PC-3 (cell line): ENCODE data around the gene PRPF4.

Experiments used
- EZH2 ChIP-seq: fragments of 300-600 bp; sonication (generic); IDR thresholded peaks from one replicate; pipeline ENCODE4 v1.6.1; 2017; ENCODE audit warnings: antibody characterized with exemption, mild to moderate bottlenecking, low read length; ENCODE audit not compliant: unreplicated experiment
- EZH2phosphoT487 ChIP-seq: fragments of 300-600 bp; sonication (generic); IDR thresholded peaks from 2 replicates; pipeline ENCODE4 v1.6.1; 2018; ENCODE audit warnings: mild to moderate bottlenecking, antibody characterized with exemption, low read length, borderline replicate concordance
- TF ChIP-seq, protein P1 (sequence below): fragments of 300-600 bp; sonication (generic); conservative IDR thresholded peaks from 2 replicates; pipeline ENCODE4 v1.5.1; 2017; ENCODE audit warnings: antibody characterized with exemption, low read depth, mild to moderate bottlenecking, low read length

DNA sequence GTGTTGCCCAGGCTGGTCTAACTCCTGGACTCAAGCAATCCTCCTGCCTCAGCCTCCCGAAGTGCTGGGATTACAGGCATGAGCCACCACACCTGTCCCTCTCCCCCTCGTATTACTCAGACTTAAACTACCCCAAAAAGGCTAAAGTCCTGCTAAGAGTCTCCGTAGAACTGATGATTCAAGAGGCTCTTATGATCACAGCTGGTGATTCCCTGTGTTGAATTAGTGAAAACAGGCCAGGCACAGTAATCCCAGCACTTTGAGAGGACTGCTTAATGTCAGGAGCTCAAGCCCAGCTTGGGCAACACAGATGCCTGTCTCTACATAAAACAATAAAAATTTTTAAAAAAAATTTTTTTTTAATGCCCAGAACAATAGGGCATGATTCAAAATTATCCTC lies 9.3 kb upstream of the PRPF4 start:
- TF ChIP-seq, protein P1, sequence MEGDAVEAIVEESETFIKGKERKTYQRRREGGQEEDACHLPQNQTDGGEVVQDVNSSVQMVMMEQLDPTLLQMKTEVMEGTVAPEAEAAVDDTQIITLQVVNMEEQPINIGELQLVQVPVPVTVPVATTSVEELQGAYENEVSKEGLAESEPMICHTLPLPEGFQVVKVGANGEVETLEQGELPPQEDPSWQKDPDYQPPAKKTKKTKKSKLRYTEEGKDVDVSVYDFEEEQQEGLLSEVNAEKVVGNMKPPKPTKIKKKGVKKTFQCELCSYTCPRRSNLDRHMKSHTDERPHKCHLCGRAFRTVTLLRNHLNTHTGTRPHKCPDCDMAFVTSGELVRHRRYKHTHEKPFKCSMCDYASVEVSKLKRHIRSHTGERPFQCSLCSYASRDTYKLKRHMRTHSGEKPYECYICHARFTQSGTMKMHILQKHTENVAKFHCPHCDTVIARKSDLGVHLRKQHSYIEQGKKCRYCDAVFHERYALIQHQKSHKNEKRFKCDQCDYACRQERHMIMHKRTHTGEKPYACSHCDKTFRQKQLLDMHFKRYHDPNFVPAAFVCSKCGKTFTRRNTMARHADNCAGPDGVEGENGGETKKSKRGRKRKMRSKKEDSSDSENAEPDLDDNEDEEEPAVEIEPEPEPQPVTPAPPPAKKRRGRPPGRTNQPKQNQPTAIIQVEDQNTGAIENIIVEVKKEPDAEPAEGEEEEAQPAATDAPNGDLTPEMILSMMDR = no peak
- no peak for TF ChIP-seq EZH2
- TF ChIP-seq EZH2phosphoT487 = no peak
